Measurements from ENCODE around the gene REC8.

GRCh38 chr14:24171422-24172260 is at the start of gene REC8:
- TF ChIP-seq GATA2 (IDR thresholded peaks at IDR 0.05; ENCODE audit: low read depth, low read length) (no peak), GATA3 (IDR thresholded peaks at IDR 0.05; ENCODE audit: low read depth, low read length) (no peak)

Data from SH-SY5Y (cell line).